ENCODE measurements around the gene FOXK2. TPM values are rescaled to one million over a fixed set of nuclear protein-coding genes. Genes with fewer than 3 reads are reported as not detected.
A peak's percentile ranks its signal among the peaks of the same experiment; 100 is the strongest.
"Not testable (repeated sequence)": the region's sequence is repeated elsewhere in the genome, so short reads cannot be mapped to it uniquely, and the experiment has no call there.

FOXK2 gene
- total RNA-seq, 4 donors from 2014 or later = 70.7 to 109 (median 85.0) TPM

GRCh38 chr17:82582709-82583108 is 63.2 kb downstream of the FOXK2 start:
- DNase-seq = no peak
- Histone ChIP-seq H3K36me3 (peaks cover 0 to 12% of the 10 kb centered on the region in 2 donors), H3K4me1 (no peaks in the 10 kb centered on the region), H3K27me3 (no peaks in the 10 kb centered on the region), H3K27ac (peak overlapping the region; percentile 10 to 57 (median 56)), H3K9me3 (no peaks in the 10 kb centered on the region), H3K4me3 (no peak overlapping the region)
- peak in 1 of 2 donors; percentile 50 for ATAC-seq
- in situ Hi-C loops (cut with MboI; ENCODE audit: low sequenced_read_pairs in 4 of 4) (no loop called here), intact Hi-C loops (cut with DNase I; ENCODE audit: low total_unique reads) (no loop called here)
- TF ChIP-seq POLR2A (IDR thresholded peaks at IDR 0.05) (peak in 1 of 2 donors; percentile 13), CTCF (IDR thresholded peaks at IDR 0.05 in 4 of 5, conservative IDR thresholded peaks at IDR 0.05 in 1 of 5) (no peak)

- H3K9me3 ChIP-seq = no peaks in the 10 kb centered on the region
- no peak for DNase-seq
- H3K27ac ChIP-seq = peak overlapping the region in 1 of 4 donors; percentile 56
- in situ Hi-C loops (cut with MboI; ENCODE audit: low sequenced_read_pairs in 4 of 4) = no loop called here
- no peaks in the 10 kb centered on the region for H3K27me3 ChIP-seq
- no peak for ATAC-seq
- H3K4me1 ChIP-seq = no peaks in the 10 kb centered on the region
- H3K4me3 ChIP-seq = no peak overlapping the region
- peaks cover 0 to 15% of the 10 kb centered on the region in 2 donors for H3K36me3 ChIP-seq
- no peak for TF ChIP-seq CTCF (IDR thresholded peaks at IDR 0.05 in 4 of 5, conservative IDR thresholded peaks at IDR 0.05 in 1 of 5)
- TF ChIP-seq POLR2A (IDR thresholded peaks at IDR 0.05) = no peak
- intact Hi-C loops (cut with DNase I; ENCODE audit: low total_unique reads) = no loop called here
These were observed 64.2 kb downstream of the FOXK2 start for GRCh38 chr17:82583720-82584234.

DNA sequence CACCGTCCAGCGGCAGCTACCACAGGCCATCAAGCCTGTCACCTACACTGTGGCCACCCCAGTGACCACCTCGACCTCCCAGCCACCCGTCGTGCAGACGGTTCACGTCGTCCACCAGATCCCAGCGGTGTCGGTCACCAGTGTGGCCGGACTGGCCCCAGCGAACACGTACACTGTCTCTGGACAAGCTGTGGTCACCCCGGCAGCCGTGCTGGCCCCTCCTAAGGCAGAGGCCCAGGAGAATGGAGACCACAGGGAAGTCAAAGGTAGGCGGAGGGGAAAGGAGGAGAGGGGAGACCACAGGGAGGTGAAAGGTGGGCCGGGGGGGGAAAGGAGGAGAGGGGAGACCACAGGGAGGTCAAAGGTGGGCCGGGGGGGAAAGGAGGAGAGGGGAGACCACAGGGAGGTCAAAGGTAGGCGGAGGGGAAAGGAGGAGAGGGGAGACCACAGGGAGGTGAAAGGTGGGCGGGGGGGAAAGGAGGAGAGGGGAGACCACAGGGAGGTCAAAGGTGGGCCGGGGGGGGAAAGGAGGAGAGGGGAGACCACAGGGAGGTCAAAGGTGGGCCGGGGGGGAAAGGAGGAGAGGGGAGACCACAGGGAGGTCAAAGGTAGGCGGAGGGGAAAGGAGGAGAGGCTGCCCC is 66.5 kb downstream of the FOXK2 start:
- H3K27me3 ChIP-seq; H3K9me3 ChIP-seq; H3K4me3 ChIP-seq; H3K4me1 ChIP-seq; ATAC-seq; in situ Hi-C loops (cut with MboI; ENCODE audit: low sequenced_read_pairs in 4 of 4); intact Hi-C loops (cut with DNase I; ENCODE audit: low total_unique reads): not testable (repeated sequence)
- Histone ChIP-seq H3K27ac (peak overlapping the region; percentile 25 to 60 (median 32)), H3K36me3 (peaks cover 0 to 15% of the 10 kb centered on the region in 2 donors)
- peak in 1 of 2 donors; percentile 48 for DNase-seq

DNA sequence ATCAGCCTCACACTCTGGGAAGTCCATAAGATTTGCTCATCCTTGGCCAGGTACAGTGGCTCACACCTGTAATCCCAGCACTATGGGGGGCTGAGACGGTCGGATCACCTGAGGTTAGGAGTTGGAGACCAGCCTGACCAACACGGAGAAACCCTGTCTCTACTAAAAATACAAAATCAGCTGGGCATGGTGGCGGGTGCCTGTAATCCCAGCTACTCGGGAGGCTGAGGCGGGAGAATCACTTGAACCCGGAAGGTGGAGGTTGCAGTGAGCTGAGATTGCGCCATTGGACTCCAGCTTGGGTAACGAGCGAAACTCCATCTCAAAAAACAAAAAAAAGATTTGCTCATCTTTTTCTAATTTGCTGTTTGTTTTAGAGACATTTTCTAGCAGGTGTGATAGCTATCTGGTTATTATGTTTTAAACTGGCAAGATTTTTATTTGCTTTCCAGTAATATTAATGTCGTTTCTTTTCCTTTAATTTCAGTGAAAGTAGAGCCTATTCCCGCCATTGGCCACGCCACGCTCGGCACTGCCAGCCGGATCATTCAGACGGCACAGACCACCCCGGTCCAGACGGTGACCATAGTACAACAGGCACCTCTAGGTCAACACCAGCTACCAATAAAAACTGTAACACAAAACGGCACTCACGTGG is 67.2 kb downstream of the FOXK2 start:
- in situ Hi-C loops (cut with MboI; ENCODE audit: low sequenced_read_pairs in 4 of 4) = no loop called here
- no peak for TF ChIP-seq CTCF (IDR thresholded peaks at IDR 0.05 in 4 of 5, conservative IDR thresholded peaks at IDR 0.05 in 1 of 5)
- no peak for TF ChIP-seq POLR2A (IDR thresholded peaks at IDR 0.05)

More for the DNA sequence above, 67.2 kb downstream of the FOXK2 start:
- no peak for DNase-seq
- Histone ChIP-seq H3K9me3 (no peaks in the 10 kb centered on the region), H3K4me1 (peaks cover 4 to 8% of the 10 kb centered on the region in 2 donors), H3K27me3 (no peaks in the 10 kb centered on the region), H3K4me3 (no peak overlapping the region), H3K36me3 (peaks cover 0 to 15% of the 10 kb centered on the region in 2 donors), H3K27ac (peak overlapping the region in 2 of 4 donors; percentile 40 to 50)
- ATAC-seq = no peak
- intact Hi-C loops (cut with DNase I; ENCODE audit: low total_unique reads) = no loop called here

Measured in gastrocnemius medialis (tissue), 4 donors.